ENCODE results near the gene SLC46A1.
A peak's percentile ranks its signal among the peaks of the same experiment; 100 is the strongest.

The SLC46A1 gene

DNA sequence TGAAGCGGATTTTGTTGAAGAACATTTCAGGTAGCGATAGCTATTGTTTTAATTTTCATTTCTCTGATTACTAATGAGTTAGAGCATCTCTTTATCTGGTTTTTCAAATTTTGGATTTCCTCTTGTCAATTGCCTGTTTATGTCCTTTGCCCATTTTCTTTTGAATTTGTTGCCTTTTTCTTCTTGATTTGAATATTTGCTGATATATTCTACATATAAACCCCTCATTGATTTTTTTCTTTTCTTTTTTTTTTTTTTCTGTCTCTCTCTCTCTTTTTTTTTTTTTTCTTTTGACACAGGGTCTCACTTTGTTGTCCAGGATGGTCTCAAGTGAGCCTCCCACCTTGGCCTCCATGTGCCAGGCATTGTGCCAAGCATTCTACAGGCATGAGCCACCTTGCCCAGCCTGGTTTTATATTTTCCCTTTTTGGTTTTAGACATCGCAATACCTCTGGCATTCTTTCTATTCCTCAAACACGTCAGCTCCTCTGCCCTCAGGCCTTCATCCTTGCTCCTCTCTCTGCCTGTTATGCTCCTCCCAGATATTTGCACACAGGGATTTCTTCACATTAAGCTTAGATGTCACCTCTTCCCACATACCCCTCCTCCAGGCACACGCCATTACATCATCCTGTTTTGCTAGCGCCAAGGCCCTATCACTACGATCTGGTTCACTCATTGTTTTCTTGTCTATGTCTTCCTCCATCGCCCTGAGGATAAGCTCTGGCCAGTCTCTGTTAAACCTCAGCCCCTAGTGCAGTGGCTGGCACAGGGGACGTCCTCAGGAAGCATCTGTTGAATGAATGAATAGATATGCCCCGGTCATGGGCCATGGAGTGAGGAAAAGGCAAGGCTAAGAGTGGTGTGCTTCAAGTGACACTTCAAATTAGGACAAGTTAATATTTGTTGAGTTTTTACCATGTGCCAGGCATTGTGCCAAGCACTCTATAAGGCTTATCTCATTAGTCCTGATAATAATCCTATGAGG, 25.9 kb downstream of the SLC46A1 start:
- DNase-seq (ENCODE audit: low read depth), result peak; percentile 73

DNA sequence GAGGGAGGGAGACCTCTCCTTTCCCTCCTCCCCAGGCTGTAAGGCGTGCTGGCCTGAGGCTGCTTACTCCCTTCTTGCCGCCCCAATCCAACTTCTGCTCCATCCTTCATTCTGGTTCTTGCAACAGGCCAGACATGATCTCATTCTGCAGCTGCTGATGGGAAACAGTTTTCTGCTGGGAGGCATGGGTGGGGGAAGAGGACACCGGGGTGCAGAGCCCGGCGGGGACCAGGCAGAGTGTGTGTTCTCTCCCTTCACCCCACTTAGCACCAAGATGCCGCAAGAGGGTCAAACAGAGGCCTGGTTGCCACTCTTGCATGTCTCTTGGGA, 33.1 kb downstream of the SLC46A1 start:
- no peak for DNase-seq (ENCODE audit: low read depth)

GRCh38 chr17:28372203-28372944, 33.6 kb downstream of the SLC46A1 start:
- no peak for DNase-seq (ENCODE audit: low read depth)

DNA sequence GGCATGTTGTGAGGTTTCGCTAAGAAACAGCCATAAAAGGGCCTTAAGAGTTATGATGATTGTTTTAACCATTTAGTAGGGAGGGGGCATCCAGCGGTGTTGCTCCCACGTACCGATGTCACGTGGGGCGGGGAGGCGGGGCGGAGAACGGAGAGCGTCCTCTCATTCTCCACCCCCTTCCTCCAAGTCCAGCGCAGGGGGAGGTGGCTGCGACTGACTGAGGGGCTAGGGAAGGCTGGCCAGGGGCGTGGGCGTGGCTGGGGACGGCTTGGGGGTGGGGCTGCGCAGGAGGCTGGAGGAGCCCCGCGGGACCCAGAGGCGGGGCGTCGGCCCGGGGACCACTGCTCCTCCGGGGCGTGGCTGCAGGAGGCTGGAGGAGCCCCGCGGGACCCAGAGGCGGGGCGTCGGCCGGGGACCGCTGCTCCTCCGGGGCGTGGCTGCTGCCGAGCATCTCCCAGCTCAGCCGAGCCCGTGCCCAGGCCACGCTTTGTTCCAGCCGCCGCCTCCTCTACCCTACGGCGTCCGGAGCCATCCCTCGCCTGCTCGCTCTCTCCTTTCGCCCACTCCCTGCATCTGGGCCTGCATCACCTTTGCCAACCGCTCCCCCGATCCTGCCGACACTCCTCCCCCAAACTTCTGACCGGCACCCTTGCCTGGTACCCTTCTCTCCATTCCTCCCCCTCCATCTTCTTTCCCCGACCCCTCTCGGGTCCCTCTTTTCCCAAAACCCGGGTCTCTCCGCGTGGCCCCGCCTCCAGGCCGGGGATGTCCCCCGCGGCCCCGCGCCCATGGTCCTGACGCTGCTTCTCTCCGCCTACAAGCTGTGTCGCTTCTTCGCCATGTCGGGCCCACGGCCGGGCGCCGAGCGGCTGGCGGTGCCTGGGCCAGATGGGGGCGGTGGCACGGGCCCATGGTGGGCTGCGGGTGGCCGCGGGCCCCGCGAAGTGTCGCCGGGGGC, 34.5 kb downstream of the SLC46A1 start, which contains the start of gene SARM1:
Gene SARM1 (plus strand): TSS at position 450 of the 958 bp plus-strand sequence. CDS start 339 bp downstream, at position 789.
- peak; percentile 71 for DNase-seq (ENCODE audit: low read depth)

DNA sequence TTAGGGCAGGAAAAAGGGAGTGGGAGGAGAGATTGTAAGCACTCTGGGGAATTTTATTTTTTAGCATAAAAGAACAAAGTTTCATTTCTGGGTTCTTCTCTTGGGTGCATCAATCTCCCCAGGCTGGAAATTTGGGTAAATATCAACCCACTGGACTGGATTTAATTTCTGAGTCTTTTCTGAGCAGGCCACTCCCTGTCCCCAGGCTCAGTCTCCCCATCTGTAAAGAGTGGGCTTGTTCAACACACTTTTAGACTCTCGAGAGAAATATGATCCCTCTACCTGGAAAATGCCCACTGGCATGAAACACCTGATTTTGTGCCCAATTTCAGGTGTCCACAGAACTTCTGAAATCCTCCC, 35.3 kb downstream of the SLC46A1 start:
- DNase-seq (ENCODE audit: low read depth), result no peak

GRCh38 chr17:28370035-28370743, 35.8 kb downstream of the SLC46A1 start, which contains the start of gene VTN:
VTN (minus strand) TSS chr17:28370307; CDS start chr17:28370203, 104 bp downstream.
- DNase-seq (ENCODE audit: low read depth), result no peak

GRCh38 chr17:28369684-28370034, 36.4 kb downstream of the SLC46A1 start:
- DNase-seq (ENCODE audit: low read depth), result no peak

DNA sequence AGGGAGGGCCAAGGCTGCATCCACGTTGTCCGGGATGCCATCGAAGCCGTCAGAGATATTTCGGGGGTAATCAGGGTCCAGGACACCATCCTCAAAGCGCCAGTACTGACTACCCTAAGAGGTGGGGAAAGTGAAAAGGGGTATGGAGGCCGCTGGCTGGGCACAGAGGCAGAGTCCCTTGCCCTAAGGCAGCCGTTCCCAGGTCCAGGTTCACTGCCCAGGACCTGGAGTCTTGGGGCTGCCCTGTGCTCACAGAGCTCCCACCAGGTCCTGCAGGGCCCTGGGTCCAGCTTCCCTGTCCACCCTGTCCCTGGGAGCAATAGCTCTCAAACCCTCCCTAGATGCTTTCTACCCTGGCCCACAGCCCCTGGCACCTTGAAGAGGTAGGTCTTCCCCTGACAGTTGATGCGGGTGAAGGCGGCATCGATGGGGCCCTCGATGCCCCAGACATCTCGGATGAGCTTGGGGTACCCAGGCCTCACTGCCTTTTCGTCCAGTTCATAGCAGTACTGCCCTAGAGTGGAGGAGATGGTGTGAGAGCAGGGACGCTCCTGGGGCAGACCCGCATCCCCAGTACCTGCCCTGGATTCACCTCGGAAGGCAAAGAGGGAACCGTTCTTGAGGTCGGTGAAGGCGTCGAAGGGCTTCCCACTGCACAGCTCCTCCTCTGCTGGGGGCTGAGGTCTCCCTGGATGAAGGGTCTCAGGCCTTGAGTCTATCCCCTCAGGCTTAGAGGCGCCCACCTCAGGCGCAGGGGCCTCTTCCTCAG, 36.9 kb downstream of the SLC46A1 start:
- no peak for DNase-seq (ENCODE audit: low read depth)

DNA sequence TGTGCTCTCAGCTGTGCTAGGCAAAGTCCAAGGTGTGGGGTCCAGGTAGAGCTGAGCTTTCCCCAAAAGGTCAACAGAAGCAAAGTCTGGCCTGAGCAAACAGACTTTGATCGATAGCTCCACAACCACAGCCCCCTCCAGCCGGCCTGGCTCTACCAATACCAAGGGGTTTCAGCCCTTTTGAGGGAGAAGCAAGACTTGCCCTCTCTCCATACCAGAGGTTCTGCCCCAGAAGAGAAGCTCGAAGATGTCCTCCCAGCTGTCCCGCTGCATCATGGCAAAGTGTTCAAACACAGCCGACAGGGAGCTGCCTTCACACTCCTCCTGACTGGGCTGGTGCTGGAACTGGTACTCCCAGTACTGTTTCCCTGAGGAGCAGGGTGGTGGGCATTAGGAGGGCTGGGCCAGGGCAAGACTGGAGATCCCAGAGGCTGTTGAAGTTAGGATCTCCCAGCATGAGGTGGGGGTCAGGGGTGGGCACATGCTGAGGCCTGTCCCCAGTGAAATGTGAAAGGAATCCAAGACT, 37.6 kb downstream of the SLC46A1 start:
- no peak for DNase-seq (ENCODE audit: low read depth)

DNA sequence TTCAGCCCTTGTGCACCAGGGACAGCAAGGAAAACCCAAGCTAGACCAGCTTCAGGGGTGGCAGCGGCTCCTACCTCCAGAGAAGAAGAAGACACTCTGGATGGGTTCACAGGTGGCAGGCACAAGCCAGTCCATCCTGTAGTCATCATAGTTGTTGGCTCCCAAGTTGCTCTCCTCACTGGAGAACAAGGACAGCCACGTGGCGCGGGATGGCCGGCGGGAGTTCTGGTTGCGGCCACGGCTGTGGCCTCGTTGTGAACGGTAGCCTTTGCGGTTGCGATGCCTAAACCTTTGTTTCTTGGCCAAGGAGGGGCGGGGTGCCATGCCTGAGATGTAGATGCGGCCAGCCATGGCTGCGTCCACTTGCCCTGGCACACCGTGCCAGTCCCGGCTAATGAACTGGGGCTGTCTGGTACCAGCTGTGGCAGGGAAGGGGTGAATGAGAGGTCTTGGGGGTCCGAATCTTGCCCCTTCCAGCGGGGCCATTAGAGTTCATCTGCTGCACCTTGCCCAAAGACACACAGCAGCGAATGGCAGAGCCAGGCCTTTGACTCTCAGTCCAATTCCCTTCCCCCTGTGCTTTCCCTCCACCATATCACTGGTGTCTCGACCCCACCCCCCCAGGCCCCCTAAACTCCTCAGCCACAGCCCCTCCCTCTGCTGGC, 38.2 kb downstream of the SLC46A1 start:
- DNase-seq (ENCODE audit: low read depth), result no peak

- no peak for DNase-seq (ENCODE audit: low read depth)
Observed at GRCh38 chr17:28366605-28367004, 39.4 kb downstream of the SLC46A1 start.

- no peak for DNase-seq (ENCODE audit: low read depth)
Observed at GRCh38 chr17:28365487-28365886, 40.5 kb downstream of the SLC46A1 start.

GRCh38 chr17:28364665-28365363, 41.2 kb downstream of the SLC46A1 start, which contains the start of gene SEBOX:
SEBOX (minus strand) TSS chr17:28365199; CDS start chr17:28365151, 48 bp downstream.
- no peak for DNase-seq (ENCODE audit: low read depth)

DNA sequence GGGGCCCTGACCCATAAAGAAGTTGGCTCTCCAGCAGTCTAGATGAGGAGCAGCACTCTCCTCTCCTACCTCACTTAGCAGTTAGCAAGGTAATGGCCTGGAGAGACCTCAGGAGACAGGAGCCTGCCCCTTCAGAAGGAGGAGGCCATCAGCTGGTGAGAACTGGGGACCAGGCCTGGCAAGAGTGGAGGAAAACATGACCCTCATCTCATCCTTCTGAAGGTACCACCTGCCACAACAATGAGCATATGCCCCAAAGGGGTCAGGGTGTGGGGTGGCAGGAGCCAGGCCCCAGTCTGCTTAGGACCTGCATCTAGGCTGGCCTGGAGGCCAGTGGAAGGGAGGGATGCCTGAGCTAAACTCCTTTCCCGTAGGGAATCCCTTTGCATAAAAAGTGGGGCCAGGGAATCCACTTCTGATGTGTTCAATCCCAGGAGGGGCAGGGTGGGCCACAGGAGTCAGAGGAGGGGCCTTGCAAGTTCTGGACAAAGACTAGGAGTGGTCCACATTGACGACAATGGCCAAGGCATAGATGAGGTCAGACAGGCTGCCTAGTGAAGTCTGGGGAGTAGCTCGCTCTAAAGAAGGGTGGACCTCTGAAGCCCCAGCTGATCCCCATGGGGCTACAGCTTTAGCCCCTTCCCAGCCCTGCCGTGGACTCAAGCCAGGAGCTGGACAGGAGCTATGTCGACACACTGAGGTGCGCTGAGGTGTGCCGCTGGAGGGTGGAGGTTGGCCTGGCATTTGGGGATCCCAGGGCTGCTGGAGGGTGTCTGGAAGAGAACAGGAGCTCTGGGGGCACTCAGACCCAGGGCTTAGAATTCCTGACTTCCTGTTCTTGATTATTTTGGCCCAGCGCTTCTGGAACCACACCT, 42.0 kb downstream of the SLC46A1 start:
- DNase-seq (ENCODE audit: low read depth), result no peak

GRCh38 chr17:28363186-28363585, 42.8 kb downstream of the SLC46A1 start:
- no peak for DNase-seq (ENCODE audit: low read depth)

DNA sequence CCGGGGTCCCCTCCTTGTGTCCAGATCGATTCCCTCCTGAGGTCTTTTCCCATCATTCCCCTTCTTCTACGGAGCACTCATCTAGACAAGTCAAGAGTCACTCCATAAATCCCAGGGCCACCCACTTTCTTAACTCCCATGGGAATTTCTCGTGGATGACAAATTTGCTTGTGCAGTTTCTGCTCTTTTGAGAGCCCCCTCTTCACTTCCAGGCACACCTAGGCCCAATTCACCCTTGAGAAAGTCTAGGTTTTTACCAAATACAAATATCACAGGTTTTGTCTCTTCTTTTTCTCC, 48.2 kb downstream of the SLC46A1 start:
- no peak for DNase-seq (ENCODE audit: low read depth)

DNA sequence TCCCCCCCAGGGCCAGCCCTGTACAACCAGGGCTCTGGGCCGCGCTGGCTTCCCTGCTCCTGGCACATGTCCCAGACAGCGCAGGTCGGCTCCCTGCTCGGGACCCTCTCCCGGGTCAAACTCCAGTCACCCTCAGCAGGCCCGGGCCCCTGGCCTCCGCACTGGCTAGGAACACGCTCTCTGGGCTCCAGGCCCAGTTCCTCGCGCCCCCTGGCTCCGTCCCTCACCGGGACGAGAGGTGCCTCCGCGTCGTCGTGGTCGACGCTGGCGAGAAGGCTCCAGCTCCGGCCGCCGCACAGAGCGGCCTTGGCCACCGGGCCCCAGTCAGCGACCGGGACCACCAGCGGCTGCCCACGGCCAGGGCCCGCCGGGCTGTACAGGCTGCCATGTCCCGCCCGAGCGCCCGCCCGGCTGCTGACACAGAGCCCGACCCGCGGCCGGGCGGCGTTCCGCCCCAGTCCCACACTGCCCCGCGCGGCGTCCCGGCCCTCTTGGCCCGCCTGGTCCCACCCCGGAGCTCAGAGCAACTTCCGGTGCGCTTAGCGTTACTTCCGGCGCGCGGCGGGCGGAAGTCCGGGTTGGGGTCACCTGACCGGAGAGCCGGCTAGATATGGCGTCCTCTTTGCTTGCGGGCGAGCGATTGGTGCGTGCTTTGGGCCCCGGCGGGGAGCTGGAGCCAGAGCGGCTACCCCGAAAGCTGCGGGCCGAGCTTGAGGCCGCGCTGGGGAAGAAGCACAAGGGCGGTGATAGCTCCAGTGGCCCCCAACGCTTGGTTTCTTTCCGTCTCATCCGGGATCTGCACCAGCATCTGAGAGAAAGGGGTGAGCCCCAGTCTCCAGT, 48.7 kb downstream of the SLC46A1 start, which contains the start of gene POLDIP2:
Gene POLDIP2 (minus strand): TSS at position 467 of the 840 bp plus-strand sequence. CDS start 79 bp downstream, at position 388.
- peak; percentile 55 for DNase-seq (ENCODE audit: low read depth)
